ENCODE results near the gene SCD. TPM values are rescaled to one million over a fixed set of nuclear protein-coding genes. Genes with fewer than 3 reads are reported as not detected.
"Not testable (repeated sequence)": the region's sequence is repeated elsewhere in the genome, so short reads cannot be mapped to it uniquely, and the experiment has no call there.

SCD gene
- total and polyA plus RNA-seq, 2 of the 13 experiments (the other 11 are each of a cell fraction or from before 2014, with no cell fraction given), result 492 to 512 TPM

- TF ChIP-seq ARID5B (CRISPR knock-in tag; IDR thresholded peaks at IDR 0.05) (peak; percentile 66), PHF21A (CRISPR knock-in tag; IDR thresholded peaks at IDR 0.05) (0 out of 2 replicates have a peak, but pooled peaks have one; percentile 31), HNF4A (CRISPR knock-in tag; IDR thresholded peaks at IDR 0.05) (peak; percentile 47; the same call in 1 of the 2 replicates), SOX5 (CRISPR knock-in tag; IDR thresholded peaks at IDR 0.05; ENCODE audit: borderline replicate concordance) (peak; percentile 33; the same call in 1 of the 2 replicates), TEAD3 (CRISPR knock-in tag; optimal IDR thresholded peaks at IDR 0.05; ENCODE audit: borderline replicate concordance) (peak; percentile 41), HMG20A (CRISPR knock-in tag; IDR thresholded peaks at IDR 0.05; ENCODE audit: borderline replicate concordance) (peak; percentile 12; the same call in 1 of the 2 replicates), PAXIP1 (CRISPR knock-in tag; conservative IDR thresholded peaks at IDR 0.05) (0 out of 2 replicates have a peak, but pooled peaks have one; percentile 38), SAP130 (CRISPR knock-in tag; IDR thresholded peaks at IDR 0.05; ENCODE audit: low read depth) (0 out of 2 replicates have a peak, but pooled peaks have one; percentile 13), TFE3 (CRISPR knock-in tag; IDR thresholded peaks at IDR 0.05) (peak; percentile 49), RXRA (CRISPR knock-in tag; IDR thresholded peaks at IDR 0.05) (peak; percentile 39; the same call in 1 of the 2 replicates), HOXA3 (CRISPR knock-in tag; IDR thresholded peaks at IDR 0.05) (0 out of 2 replicates have a peak, but pooled peaks have one; percentile 15), SOX13 (IDR thresholded peaks at IDR 0.05) (0 out of 2 replicates have a peak, but pooled peaks have one; percentile 11), SOX13 (CRISPR knock-in tag; conservative IDR thresholded peaks at IDR 0.05 in 1 of 2, IDR thresholded peaks at IDR 0.05 in 1 of 2) (peak in 1 of 2 experiments; percentile 51; a peak in 2 of 4 replicates), TCF7 (IDR thresholded peaks at IDR 0.05; ENCODE audit: low read depth) (peak; percentile 26; the same call in 1 of the 2 replicates), FOXP1 (CRISPR knock-in tag; IDR thresholded peaks at IDR 0.05) (0 out of 2 replicates have a peak, but pooled peaks have one; percentile 21), RARA (CRISPR knock-in tag; IDR thresholded peaks at IDR 0.05) (peak; percentile 88), ARID4A (CRISPR knock-in tag; IDR thresholded peaks at IDR 0.05; ENCODE audit: borderline replicate concordance) (peak; percentile 17; the same call in 1 of the 2 replicates)
- TF ChIP-seq FOXP1 (IDR thresholded peaks at IDR 0.05), result not testable (repeated sequence)
Measured at GRCh38 chr10:100301123-100301522, 45.9 kb upstream of the SCD start (continued).
